Stimulated activated naive B cell treated with anti-CD40 and anti-IgM and Interleukin-4, amounts not matched to agents 10 μg/mL and 1 μg/mL and 100 μg/mL, for 72 hours (primary cell): ENCODE results near the gene STK40.

Source experiments
- ATAC-seq, 2 donors: fragments of 150-1000 bp; cut with Tn5 transposase; replicated peaks; 2 replicates each; pipeline ENCODE4 v1.10.0; 2021; ENCODE audit warnings: moderate library complexity in 1 of 2
- DNase-seq: peaks from one replicate; pipeline ENCODE4 v3.0.0; 2021
- H3K27ac Mint-ChIP-seq: one replicate; pipeline ENCODE4 v1.8.0; 2022; ENCODE audit warnings: mild to moderate bottlenecking, mixed read lengths
- H3K27me3 Mint-ChIP-seq, 2 donors: one replicate each; pipeline ENCODE4 v1.8.0; 2022; ENCODE audit warnings: mixed read lengths in 2 of 2
- H3K36me3 Mint-ChIP-seq, 2 donors: one replicate each; pipeline ENCODE4 v1.8.0; 2022; ENCODE audit warnings: mixed read lengths in 2 of 2, mild to moderate bottlenecking in 1 of 2
- H3K4me1 Mint-ChIP-seq, 2 donors: one replicate each; pipeline ENCODE4 v1.8.0; 2022; ENCODE audit warnings: mixed read lengths in 2 of 2, mild to moderate bottlenecking in 1 of 2
- H3K4me3 Mint-ChIP-seq, 2 donors: one replicate each; pipeline ENCODE4 v1.8.0; 2022; ENCODE audit warnings: mild to moderate bottlenecking in 2 of 2, mixed read lengths in 2 of 2, moderate library complexity in 1 of 2
- H3K9me3 Mint-ChIP-seq, 2 donors: one replicate each; pipeline ENCODE4 v1.8.0; 2022; ENCODE audit warnings: mixed read lengths in 2 of 2, mild to moderate bottlenecking in 1 of 2

Gene STK40

DNA sequence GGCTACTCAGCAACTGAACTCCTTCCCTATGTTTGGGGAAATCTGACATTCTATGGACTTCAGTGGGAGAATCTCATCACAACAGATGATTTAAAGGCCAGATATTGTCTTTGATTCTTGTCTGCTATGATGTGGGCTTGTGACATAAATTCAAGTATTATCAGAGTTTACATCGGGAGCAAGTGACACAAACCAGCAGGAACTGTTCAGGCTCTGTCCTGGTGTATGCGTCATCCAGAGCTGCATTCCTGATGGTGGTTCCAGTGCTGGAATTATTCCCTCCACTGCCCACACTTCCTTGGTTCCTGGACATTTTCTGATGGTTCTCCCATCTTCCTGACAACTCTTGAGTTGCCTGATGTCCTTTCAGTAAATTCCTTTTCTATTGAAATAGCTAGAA, 22.8 kb upstream of the STK40 start:
- no peak for ATAC-seq
- DNase-seq = no peak
- Mint-ChIP-seq H3K9me3 (peaks cover 4 to 5% of the 10 kb centered on the region in 2 donors), H3K36me3 (peaks cover 9 to 14% of the 10 kb centered on the region in 2 donors), H3K27ac (no peak overlapping the region), H3K27me3 (no peaks in the 10 kb centered on the region), H3K4me3 (no peak overlapping the region), H3K4me1 (peaks cover 15 to 32% of the 10 kb centered on the region in 2 donors)

DNA sequence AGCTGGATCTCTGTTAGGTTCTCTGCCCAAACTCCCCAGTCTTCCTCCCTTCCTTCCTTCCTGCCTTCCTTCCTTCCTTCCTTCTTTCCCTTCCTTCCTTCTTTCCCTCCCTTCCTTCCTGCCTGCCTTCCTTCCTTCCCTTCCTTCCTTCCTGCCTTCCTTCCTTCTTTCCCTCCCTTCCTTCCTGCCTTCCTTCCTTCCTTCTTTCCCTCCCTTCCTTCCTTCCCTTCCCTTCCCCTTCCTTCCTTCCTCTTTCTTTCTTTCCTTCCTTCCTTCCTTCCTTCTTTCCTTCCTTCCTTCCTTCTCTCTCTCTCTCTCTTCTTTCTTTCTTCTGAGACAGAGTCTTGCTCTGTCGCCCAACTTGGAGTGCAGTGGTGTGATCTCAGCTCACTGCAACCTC, 20.7 kb upstream of the STK40 start:
- Mint-ChIP-seq H3K4me3 (no peak overlapping the region), H3K36me3 (peaks cover 7 to 12% of the 10 kb centered on the region in 2 donors), H3K27me3 (no peaks in the 10 kb centered on the region), H3K27ac (no peak overlapping the region), H3K4me1 (peaks cover 9 to 33% of the 10 kb centered on the region in 2 donors), H3K9me3 (peaks cover 1 to 2% of the 10 kb centered on the region in 2 donors)
- no peak for ATAC-seq
- DNase-seq = no peak

DNA sequence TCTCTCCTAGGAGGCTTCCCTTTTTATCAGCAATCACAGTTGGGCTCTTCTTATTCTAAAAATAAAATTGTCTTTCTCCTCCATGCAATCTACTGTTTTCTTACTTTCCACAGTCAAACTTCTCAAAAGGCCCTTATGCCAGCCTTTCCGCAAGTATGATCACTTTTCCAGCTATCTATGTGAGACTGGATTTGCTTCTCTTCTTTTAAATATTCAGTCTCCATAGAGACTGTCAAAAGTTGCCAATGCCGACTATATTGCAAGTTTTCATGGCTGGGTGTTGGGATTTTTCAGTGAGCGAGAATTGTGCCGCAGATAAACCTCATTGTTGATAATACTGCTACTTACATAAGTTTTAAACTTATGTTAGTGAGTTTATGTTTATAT, 16.8 kb upstream of the STK40 start:
- no peaks in the 10 kb centered on the region for H3K27me3 Mint-ChIP-seq
- DNase-seq (no peak), ATAC-seq (no peak)
- peaks cover 3% of the 10 kb centered on the region in 2 donors for H3K36me3 Mint-ChIP-seq
- H3K4me1 Mint-ChIP-seq = peaks cover 12 to 41% of the 10 kb centered on the region in 2 donors
- H3K27ac Mint-ChIP-seq = no peak overlapping the region
- no peaks in the 10 kb centered on the region for H3K9me3 Mint-ChIP-seq
- no peak overlapping the region for H3K4me3 Mint-ChIP-seq

DNA sequence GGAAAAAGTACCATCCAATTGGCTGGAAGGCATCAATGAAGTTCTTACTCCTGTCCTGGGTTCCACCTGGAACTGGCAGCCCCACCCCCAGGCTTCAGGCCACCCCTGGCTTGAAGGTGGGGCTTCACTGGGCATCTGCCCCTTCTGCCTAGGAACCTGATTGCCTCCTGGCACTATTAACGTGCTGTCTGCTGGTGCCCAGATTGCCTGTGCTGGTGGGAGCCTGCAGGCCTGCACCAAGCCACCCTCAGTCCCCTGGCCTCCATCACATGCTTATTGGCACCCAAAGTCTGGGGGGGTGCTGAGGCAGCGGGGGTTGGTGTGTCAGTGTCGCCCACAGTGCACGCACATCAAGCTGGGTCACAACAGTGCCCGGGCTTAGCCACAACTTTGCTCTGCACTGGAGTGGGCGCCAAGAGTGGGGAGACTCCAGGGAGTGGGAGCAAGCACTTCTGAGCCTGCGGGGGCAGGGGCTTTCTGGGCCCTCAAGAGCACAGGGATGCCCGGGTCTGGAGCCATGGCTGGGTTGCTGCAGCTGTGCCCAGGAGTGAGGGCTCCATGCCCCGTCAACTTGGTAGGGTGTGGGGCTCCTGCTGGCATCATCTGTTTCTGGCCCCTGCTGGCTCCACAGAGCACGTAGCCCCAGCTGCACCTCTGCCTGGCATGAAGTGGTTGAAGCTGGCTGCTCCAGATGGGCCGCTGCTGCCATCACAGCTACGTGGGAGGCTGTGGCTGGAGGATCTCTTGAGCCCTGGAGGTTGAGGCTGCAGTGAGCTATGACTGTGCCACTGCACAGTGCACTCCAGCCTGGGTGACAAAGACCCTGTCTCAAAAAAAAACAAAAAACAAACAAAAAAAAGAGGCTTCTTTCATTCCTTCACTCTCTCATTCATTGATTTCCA, 16.1 kb upstream of the STK40 start:
- peak overlapping the region; percentile 93 for H3K27ac Mint-ChIP-seq
- DNase-seq = no peak
- H3K36me3 Mint-ChIP-seq = peaks cover 3 to 4% of the 10 kb centered on the region in 2 donors
- no peaks in the 10 kb centered on the region for H3K9me3 Mint-ChIP-seq
- ATAC-seq = no peak
- H3K27me3 Mint-ChIP-seq = no peaks in the 10 kb centered on the region
- peaks cover 15 to 45% of the 10 kb centered on the region in 2 donors for H3K4me1 Mint-ChIP-seq
- peak overlapping the region; percentile 79 to 89 for H3K4me3 Mint-ChIP-seq

DNA sequence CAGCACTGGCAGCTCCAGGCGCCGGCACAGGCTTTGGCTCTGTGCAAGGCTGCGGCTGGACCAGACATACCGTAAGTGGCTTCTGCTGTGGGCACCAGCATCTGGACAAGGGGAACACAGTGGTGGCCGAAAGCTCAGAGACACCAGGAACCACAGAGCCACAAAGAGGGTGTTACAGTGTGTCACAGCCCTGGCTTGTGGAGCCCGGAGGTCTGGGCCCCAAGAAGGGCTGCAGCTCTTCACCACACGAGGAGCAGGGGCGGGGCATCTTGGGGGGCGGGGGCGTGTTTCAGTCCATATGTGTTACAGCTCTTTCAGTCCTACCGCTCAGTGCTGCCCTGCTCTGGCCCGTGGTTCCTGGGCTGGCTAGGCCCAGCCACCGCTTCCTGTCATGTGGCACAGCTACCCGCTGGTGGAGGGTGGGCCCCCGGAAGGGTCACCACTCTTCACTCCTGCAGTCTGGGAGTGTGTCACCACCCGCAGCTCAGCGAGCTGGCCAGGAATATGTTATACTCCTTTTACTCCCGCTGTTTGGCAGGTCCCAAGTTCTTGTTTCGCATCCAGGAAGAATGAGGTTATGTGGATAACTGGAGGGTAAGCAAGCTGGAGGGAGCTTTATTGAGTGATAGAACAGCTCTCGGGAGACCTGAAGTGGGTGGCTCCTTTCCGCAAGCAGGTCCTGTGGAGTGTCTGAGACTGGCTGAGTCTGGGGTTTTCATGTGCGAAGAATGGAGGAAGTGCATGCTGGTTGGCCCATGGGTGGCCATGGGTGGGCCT, 15.3 kb upstream of the STK40 start:
- DNase-seq (peak; percentile 44), ATAC-seq (peak; percentile 33 to 68)
- Mint-ChIP-seq H3K9me3 (no peaks in the 10 kb centered on the region), H3K27me3 (no peaks in the 10 kb centered on the region), H3K27ac (peak overlapping the region; percentile 93), H3K36me3 (peaks cover 3 to 4% of the 10 kb centered on the region in 2 donors), H3K4me1 (peaks cover 17 to 45% of the 10 kb centered on the region in 2 donors), H3K4me3 (peak overlapping the region; percentile 79 to 89)

DNA sequence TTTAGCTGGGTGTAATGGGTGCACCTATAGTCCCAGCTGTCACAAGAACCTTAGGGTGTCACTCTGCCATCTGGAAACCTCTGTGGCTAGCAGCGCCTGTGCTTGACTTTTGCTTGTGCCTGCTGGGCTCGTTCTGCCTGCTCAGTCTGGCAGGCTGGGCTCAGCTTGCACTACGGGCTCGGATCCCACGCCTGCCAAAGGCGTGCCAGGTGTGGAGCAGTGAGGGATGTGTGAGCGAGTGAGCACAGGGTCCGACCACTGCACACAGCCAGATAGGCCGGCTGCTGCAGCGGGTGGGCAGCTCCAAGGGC, 14.7 kb upstream of the STK40 start:
- Mint-ChIP-seq H3K36me3 (peaks cover 3 to 4% of the 10 kb centered on the region in 2 donors), H3K27me3 (no peaks in the 10 kb centered on the region), H3K4me3 (peak overlapping the region; percentile 29 to 89), H3K27ac (no peak overlapping the region), H3K9me3 (no peaks in the 10 kb centered on the region), H3K4me1 (peaks cover 17 to 50% of the 10 kb centered on the region in 2 donors)
- DNase-seq = no peak
- no peak for ATAC-seq

DNA sequence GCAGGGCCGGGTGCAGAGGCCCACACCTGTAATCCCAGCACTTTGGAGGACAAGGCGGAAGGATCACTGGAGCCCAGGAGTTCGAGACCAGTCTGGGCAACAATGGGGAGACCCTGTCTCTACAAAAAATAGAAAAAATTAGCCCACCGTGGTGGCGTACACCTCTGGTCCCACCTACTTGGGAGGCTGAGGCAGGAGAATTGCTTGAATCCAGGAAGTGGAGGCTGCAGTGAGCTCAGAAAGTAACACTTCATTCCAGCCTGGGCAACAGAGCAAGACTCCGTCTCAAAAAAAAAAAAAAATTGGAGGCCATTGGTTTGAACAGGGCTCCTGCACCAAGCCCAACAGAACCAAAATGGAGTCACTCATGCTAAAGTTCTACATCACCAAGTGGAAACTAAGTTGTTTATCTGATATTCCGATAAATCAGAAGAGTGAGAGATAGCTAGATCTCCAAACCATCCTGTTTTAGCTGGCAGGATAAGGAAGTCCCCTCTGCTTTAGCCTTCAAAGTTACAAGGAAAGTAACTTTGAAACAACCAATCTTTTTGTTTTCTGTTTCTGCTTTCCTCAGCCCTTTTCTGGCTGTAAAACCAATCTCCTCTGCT, 12.8 kb upstream of the STK40 start:
- DNase-seq (no peak), ATAC-seq (no peak)
- peaks cover 5 to 15% of the 10 kb centered on the region in 2 donors for H3K36me3 Mint-ChIP-seq
- peaks cover 20 to 58% of the 10 kb centered on the region in 2 donors for H3K4me1 Mint-ChIP-seq
- peak overlapping the region; percentile 97 to 98 for H3K4me3 Mint-ChIP-seq
- no peaks in the 10 kb centered on the region for H3K9me3 Mint-ChIP-seq
- peak overlapping the region; percentile 100 for H3K27ac Mint-ChIP-seq
- no peaks in the 10 kb centered on the region for H3K27me3 Mint-ChIP-seq

DNA sequence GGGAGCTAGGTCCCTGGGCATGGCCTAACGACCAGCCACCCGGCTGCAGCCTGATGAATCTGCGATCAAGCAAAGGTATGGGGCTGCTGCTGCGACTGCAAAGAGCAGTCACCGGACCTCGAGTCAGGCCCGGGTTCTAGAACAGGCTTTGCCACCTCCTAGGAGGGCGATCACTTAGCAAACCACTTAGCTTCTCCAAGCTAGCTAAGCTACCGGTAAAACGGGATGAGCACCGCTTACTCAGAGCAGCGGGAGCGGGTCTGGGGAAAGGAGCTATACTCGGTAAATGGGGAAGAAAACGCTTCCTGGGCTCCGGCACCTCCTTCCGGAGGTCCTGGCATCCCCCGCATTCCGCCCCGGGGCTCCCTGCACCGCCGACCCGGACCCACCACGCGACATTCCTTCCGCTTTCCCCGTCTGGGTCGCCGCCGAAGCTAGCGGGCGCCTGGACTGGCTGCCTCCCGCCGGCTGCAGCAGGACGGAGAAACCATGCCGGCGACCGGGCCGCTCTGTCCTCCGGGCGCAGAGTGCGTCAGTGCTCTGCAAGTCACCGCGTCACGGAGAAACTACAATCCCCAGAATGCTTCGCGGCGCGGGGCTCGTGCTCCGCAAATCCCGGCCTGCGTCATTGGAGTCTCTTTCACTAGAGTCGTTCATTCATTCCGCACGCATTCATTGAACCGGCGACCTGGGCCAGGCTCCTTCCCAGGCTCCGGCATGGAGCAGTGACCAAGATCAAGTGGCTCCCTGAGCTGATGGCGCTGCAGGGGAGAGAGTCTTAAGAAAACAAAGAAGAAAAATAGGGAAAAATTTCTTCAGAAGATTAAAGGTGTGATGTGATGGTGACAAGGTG, 11.9 kb upstream of the STK40 start, which contains the start of gene LSM10:
Gene LSM10, minus strand, starts transcription at position 531 of the 853 bp plus-strand sequence. CDS start 3,779 bp downstream, outside the sequence.
- DNase-seq = peak; percentile 87
- Mint-ChIP-seq H3K4me1 (peaks cover 28 to 65% of the 10 kb centered on the region in 2 donors), H3K36me3 (peaks cover 11 to 21% of the 10 kb centered on the region in 2 donors), H3K4me3 (peak within 1 kb of the TSS; percentile 97 to 98), H3K9me3 (no peaks in the 10 kb centered on the region), H3K27me3 (no peaks in the 10 kb centered on the region), H3K27ac (peak within 1 kb of the TSS; percentile 100)
- ATAC-seq = peak; percentile 93 to 94

DNA sequence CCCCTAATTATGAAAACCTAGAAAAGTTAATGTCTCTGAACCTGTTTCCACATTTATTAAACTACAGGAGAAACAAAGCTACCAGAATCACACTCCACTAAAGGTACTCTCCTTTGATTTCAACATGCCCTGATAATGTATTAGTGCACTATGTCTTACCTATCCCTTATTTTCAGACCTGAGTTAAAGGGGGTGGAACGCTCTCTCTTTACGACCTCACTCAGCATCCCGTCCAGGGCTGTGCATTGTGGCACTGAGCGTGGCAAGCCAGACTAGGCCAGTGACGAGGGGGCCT, 11.3 kb upstream of the STK40 start:
- H3K9me3 Mint-ChIP-seq = no peaks in the 10 kb centered on the region
- peaks cover 15 to 24% of the 10 kb centered on the region in 2 donors for H3K36me3 Mint-ChIP-seq
- peak overlapping the region; percentile 100 for H3K27ac Mint-ChIP-seq
- H3K4me1 Mint-ChIP-seq = peaks cover 30 to 65% of the 10 kb centered on the region in 2 donors
- DNase-seq (peak; percentile 25), ATAC-seq (peak in 1 of 2 donors; percentile 56)
- no peaks in the 10 kb centered on the region for H3K27me3 Mint-ChIP-seq
- peak overlapping the region; percentile 97 to 98 for H3K4me3 Mint-ChIP-seq

DNA sequence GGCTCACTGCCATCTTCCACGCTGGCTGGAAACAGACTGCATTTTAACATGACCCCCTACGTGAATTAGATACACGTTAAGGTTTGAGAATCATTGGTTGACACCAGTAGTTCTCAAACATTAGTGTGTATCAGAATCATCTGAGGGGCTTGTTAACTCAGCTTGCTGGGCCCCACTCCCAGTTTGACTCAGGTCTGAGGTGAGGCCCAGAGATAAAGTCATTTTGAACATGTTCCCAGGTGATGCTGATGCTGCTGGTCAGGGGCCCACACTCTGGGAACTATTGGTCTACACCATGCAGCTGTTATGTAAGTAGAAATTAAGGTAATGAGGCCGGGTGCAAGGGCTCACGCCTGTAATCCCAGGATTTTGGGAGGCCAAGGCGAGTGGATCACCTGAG, 10.6 kb upstream of the STK40 start:
- Mint-ChIP-seq H3K4me3 (peak overlapping the region; percentile 97 to 98), H3K27me3 (no peaks in the 10 kb centered on the region), H3K9me3 (no peaks in the 10 kb centered on the region), H3K4me1 (peaks cover 35 to 65% of the 10 kb centered on the region in 2 donors), H3K27ac (peak overlapping the region; percentile 100), H3K36me3 (peaks cover 19 to 24% of the 10 kb centered on the region in 2 donors)
- DNase-seq (no peak), ATAC-seq (no peak)

DNA sequence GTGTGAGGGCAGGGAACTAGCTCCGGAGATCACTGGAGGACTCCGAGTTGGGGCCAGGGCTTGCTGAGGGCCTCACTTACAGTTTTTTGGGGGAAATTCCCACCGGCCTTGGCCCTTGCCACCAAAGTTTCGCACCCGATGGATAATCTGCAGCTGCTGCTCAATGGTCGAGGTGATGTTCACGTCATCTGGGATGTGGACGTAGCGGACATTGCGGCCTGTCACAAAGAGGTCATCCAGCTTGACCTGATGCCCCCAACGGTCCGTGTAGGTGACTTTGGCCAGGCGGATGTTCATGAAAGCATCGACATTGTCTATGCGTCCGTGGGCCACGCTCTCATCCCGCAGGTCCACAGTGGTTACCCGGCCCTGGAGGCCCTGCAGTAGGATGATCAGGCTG, 8.0 kb upstream of the STK40 start:
- ATAC-seq (no peak), DNase-seq (no peak)
- Mint-ChIP-seq H3K9me3 (no peaks in the 10 kb centered on the region), H3K4me1 (peaks cover 52 to 79% of the 10 kb centered on the region in 2 donors), H3K27me3 (no peaks in the 10 kb centered on the region), H3K27ac (no peak overlapping the region), H3K36me3 (peaks cover 31 to 38% of the 10 kb centered on the region in 2 donors), H3K4me3 (no peak overlapping the region)

DNA sequence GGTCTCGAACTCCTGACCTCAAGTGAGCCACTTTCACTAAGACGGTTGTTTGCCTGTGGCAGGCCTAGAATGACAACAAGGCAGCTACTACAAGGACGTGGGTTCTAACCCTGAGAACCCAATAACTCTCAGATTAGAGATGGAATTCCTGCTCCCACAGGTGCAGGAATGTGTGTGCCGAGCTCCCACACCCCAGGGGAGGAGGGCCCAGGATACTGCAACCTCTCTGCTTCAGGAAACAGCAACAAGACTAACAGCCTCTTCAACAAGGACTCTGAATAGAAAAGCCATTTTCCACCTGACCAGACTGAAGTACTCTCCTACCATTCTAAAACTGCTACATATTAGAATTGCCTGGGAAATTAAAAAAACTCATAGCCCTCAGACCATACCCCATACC, 7.1 kb upstream of the STK40 start:
- Mint-ChIP-seq H3K4me3 (no peak overlapping the region), H3K27me3 (no peaks in the 10 kb centered on the region), H3K36me3 (peaks cover 31 to 38% of the 10 kb centered on the region in 2 donors), H3K27ac (peak overlapping the region; percentile 59), H3K9me3 (no peaks in the 10 kb centered on the region), H3K4me1 (peaks cover 50 to 75% of the 10 kb centered on the region in 2 donors)
- ATAC-seq (no peak), DNase-seq (no peak)

DNA sequence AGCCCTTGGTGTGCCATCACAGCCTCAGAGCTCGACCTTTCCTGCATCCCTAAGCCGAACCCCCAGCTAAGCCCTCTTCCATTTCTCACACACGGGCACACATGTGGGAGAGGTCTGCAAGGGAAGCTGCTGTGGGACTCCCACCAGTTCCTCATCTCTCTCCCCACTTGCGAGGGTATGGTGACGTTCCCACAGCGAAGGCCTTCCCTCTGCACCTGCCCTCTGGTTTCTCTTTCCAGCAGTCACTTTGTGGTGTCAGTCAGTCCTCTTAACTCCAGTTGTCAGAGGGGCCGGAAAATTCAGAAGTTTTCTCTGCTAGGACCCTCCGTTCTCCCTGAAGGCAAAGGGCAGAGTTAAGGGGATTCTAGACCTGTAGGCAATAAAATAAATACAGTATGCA, 5.5 kb upstream of the STK40 start:
- no peaks in the 10 kb centered on the region for H3K27me3 Mint-ChIP-seq
- H3K27ac Mint-ChIP-seq = peak overlapping the region; percentile 79
- no peaks in the 10 kb centered on the region for H3K9me3 Mint-ChIP-seq
- H3K36me3 Mint-ChIP-seq = peaks cover 29 to 38% of the 10 kb centered on the region in 2 donors
- no peak for ATAC-seq
- peaks cover 54 to 78% of the 10 kb centered on the region in 2 donors for H3K4me1 Mint-ChIP-seq
- DNase-seq = no peak
- peak overlapping the region; percentile 3 to 22 for H3K4me3 Mint-ChIP-seq
